ENCODE results near the gene IFT80. TPM values are rescaled to one million over a fixed set of nuclear protein-coding genes. Genes with fewer than 3 reads are reported as not detected.

The IFT80 gene
- polyA plus RNA-seq, 3 donors = 1.3 to 7.7 (median 1.4) TPM

GRCh38 chr3:160374925-160375324 lies 24.1 kb downstream of the IFT80 start:
- Histone ChIP-seq H3K4me2 (replicated peaks; ENCODE audit: extremely low read depth, low read length, poor library complexity, severe bottlenecking) (no peak overlapping the region), H3K9ac (ENCODE audit: insufficient read depth, low read length, poor library complexity, severe bottlenecking) (no peak overlapping the region), H3K4me1 (ENCODE audit: control insufficient read depth in 1 of 2, insufficient read depth in 2 of 2, low read length in 2 of 2) (no peaks in the 10 kb centered on the region), H2AFZ (ENCODE audit: insufficient read depth, low read depth, low read length, poor library complexity, severe bottlenecking) (no peak overlapping the region), H3K4me3 (replicated peaks in 1 of 3; ENCODE audit: low read depth in 2 of 3, low read length in 3 of 3) (no peak overlapping the region), H3K36me3 (replicated peaks in 1 of 2; ENCODE audit: control insufficient read depth in 1 of 2, insufficient read depth in 2 of 2, low read length in 2 of 2) (peaks cover 9 to 31% of the 10 kb centered on the region in 2 donors), H3K79me2 (ENCODE audit: insufficient read depth, low read length) (no peaks in the 10 kb centered on the region), H3K9me3 (replicated peaks in 1 of 2; ENCODE audit: control insufficient read depth in 1 of 2, insufficient read depth in 1 of 2, low read length in 2 of 2) (no peaks in the 10 kb centered on the region), H3K27ac (ENCODE audit: low read depth in 1 of 2, low read length in 2 of 2) (no peak overlapping the region), H4K20me1 (ENCODE audit: insufficient read depth, low read length) (no peaks in the 10 kb centered on the region), H3K27me3 (ENCODE audit: control insufficient read depth in 2 of 2, insufficient read depth in 2 of 2, low read length in 2 of 2) (no peaks in the 10 kb centered on the region)
- no peak overlapping the region for H3K4me3 Mint-ChIP-seq
- no peak for DNase-seq
- H3K27me3 Mint-ChIP-seq (ENCODE audit: low read depth in 3 of 3) = peaks cover 0 to 3% (median 0%) of the 10 kb centered on the region in 3 donors
- H3K36me3 Mint-ChIP-seq = peaks cover 14 to 23% of the 10 kb centered on the region in 2 donors
- whole genome bisulfite sequencing (ENCODE audit: insufficient coverage) = no CpG with 5 or more reads among the region's 1 CpG
- no peak for TF ChIP-seq CTCF (IDR thresholded peaks at IDR 0.05)
- H3K4me1 Mint-ChIP-seq = no peaks in the 10 kb centered on the region
- peaks cover 0 to 2% (median 0%) of the 10 kb centered on the region in 7 donors for H3K9me3 Mint-ChIP-seq
- no peak overlapping the region for H3K27ac Mint-ChIP-seq
- intact Hi-C loops (cut with micrococcal nuclease) = no loop called here

GRCh38 chr3:160374472-160374871 lies 24.6 kb downstream of the IFT80 start:
- Histone ChIP-seq H3K9me3 (replicated peaks in 1 of 2; ENCODE audit: control insufficient read depth in 1 of 2, insufficient read depth in 1 of 2, low read length in 2 of 2) (no peaks in the 10 kb centered on the region), H3K9ac (ENCODE audit: insufficient read depth, low read length, poor library complexity, severe bottlenecking) (no peak overlapping the region), H3K79me2 (ENCODE audit: insufficient read depth, low read length) (no peaks in the 10 kb centered on the region), H3K27ac (ENCODE audit: low read depth in 1 of 2, low read length in 2 of 2) (no peak overlapping the region), H3K4me3 (replicated peaks in 1 of 3; ENCODE audit: low read depth in 2 of 3, low read length in 3 of 3) (no peak overlapping the region), H3K4me2 (replicated peaks; ENCODE audit: extremely low read depth, low read length, poor library complexity, severe bottlenecking) (no peak overlapping the region), H4K20me1 (ENCODE audit: insufficient read depth, low read length) (no peaks in the 10 kb centered on the region), H3K36me3 (replicated peaks in 1 of 2; ENCODE audit: control insufficient read depth in 1 of 2, insufficient read depth in 2 of 2, low read length in 2 of 2) (peaks cover 9 to 31% of the 10 kb centered on the region in 2 donors), H3K4me1 (ENCODE audit: control insufficient read depth in 1 of 2, insufficient read depth in 2 of 2, low read length in 2 of 2) (no peaks in the 10 kb centered on the region), H3K27me3 (ENCODE audit: control insufficient read depth in 2 of 2, insufficient read depth in 2 of 2, low read length in 2 of 2) (no peaks in the 10 kb centered on the region), H2AFZ (ENCODE audit: insufficient read depth, low read depth, low read length, poor library complexity, severe bottlenecking) (no peak overlapping the region)
- H3K27ac Mint-ChIP-seq = peak overlapping the region in 1 of 7 donors; percentile 61
- no CpG with 5 or more reads among the region's 2 CpGs for WGBS (ENCODE audit: insufficient coverage)
- H3K4me1 Mint-ChIP-seq = no peaks in the 10 kb centered on the region
- intact Hi-C loops (cut with micrococcal nuclease) = no loop called here
- H3K9me3 Mint-ChIP-seq = peaks cover 0 to 2% (median 0%) of the 10 kb centered on the region in 7 donors
- H3K27me3 Mint-ChIP-seq (ENCODE audit: low read depth in 3 of 3) = peaks cover 0 to 3% (median 0%) of the 10 kb centered on the region in 3 donors
- peaks cover 11 to 19% of the 10 kb centered on the region in 2 donors for H3K36me3 Mint-ChIP-seq
- no peak overlapping the region for H3K4me3 Mint-ChIP-seq
- DNase-seq = no peak
- TF ChIP-seq CTCF (IDR thresholded peaks at IDR 0.05) = no peak
